ENCODE results near the gene GRPR. TPM values are rescaled to one million over a fixed set of nuclear protein-coding genes. Genes with fewer than 3 reads are reported as not detected.
"Not testable (repeated sequence)": the region's sequence is repeated elsewhere in the genome, so short reads cannot be mapped to it uniquely, and the experiment has no call there.

GRPR gene
- polyA plus RNA-seq, 1 donor: 0.34 TPM

DNA sequence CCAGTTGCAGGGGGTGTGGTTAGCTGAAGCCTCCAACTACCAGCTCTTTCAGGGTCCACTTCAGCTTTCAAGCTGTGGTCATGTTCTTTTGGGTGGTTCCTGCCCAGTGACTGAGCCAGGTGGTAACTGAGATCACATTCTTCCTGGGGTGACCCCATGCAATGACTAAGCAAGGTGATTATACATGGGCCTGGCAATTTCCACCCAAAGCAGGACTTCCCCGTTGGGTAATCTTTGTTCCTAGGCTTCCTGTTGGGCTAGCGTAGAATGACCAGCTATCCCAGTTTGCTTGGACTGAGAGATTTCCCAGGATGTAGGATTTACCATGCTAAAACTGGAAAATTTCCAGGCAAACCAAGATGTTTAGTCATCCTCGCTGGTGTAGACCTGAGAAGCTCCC lies 25.5 kb downstream of the GRPR start:
- Histone ChIP-seq H3K27me3 (ENCODE audit: control insufficient read depth, insufficient read depth, low read length) (no peaks in the 10 kb centered on the region), H3K4me3 (ENCODE audit: low read length) (no peak overlapping the region), H3K36me3 (ENCODE audit: control insufficient read depth, insufficient read depth, low read length) (no peaks in the 10 kb centered on the region), H3K27ac (ENCODE audit: low read length) (no peak overlapping the region), H3K4me1 (ENCODE audit: control insufficient read depth, insufficient read depth, low read length) (no peaks in the 10 kb centered on the region), H3K9me3 (ENCODE audit: control insufficient read depth, low read depth, low read length) (no peaks in the 10 kb centered on the region)
- WGBS (ENCODE audit: insufficient coverage, low lambda C conversion rate): 86% methylated on average over 1 of the region's 3 CpGs
- DNase-seq: no peak

DNA sequence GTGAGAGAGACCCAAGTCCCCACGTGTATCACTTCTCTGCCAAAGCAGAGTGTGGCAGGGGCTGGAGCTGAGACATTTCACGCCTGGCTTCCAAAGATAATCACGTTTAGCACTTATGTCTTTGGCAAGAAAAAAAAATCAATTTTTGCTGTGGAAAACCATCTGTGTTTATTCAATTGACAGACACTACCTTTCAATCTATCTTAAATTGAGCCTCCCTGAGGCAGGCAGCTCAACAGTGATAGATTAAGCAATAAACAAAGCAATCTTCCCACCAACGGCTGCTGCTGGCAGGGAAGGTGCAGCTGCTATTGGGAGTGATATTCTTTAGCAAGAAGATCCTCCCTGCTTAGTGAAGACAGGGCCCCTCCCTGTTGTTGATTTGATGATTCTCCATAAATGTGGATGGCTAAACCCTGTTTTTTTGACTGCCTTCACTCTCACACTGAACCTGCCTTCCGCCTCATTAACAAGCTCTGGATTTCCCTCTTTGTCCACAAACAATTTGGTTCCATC lies 32.3 kb downstream of the GRPR start:
- Histone ChIP-seq H3K4me1 (ENCODE audit: control insufficient read depth, insufficient read depth, low read length) (no peaks in the 10 kb centered on the region), H3K9me3 (ENCODE audit: control insufficient read depth, low read depth, low read length) (no peaks in the 10 kb centered on the region), H3K27me3 (ENCODE audit: control insufficient read depth, insufficient read depth, low read length) (no peaks in the 10 kb centered on the region), H3K4me3 (ENCODE audit: low read length) (no peak overlapping the region), H3K36me3 (ENCODE audit: control insufficient read depth, insufficient read depth, low read length) (no peaks in the 10 kb centered on the region), H3K27ac (ENCODE audit: low read length) (no peak overlapping the region)
- DNase-seq: peak in 1 of 2 donors; percentile 1
- no CpG with 5 or more reads among the region's 5 CpGs for WGBS (ENCODE audit: insufficient coverage, low lambda C conversion rate)

DNA sequence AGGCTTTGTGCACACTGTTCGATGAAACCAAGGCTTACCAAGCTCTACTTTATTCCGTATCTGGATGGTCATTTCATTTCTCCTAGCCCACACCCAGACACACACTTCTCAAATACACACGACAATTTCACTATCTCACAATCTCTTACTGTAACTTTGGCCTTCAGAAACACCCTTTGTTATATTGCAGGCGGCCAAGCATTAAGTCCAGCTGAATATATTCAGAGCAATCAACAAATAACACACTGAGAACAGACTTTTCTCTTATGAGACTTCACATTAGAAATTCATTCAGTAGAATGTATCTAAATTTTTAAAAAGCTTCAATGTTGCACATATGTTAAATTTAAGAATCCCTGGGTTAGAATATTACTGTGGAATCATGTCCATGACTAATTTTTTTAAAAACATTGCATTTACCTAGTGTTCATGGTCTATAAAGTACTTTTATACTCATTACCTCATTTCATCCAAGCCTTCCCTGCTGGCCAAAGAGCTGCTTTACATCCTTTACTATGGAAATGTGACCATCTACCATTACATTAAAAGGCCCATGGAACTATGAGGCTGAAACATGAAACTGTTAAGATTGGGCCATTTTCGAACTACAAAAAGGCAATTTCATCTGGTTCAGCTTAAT lies 33.4 kb downstream of the GRPR start:
- WGBS (ENCODE audit: insufficient coverage, low lambda C conversion rate): no CpG with 5 or more reads among the region's 5 CpGs
- H3K27ac ChIP-seq (ENCODE audit: low read length): no peak overlapping the region
- no peaks in the 10 kb centered on the region for H3K9me3 ChIP-seq (ENCODE audit: control insufficient read depth, low read depth, low read length)
- DNase-seq: no peak
- H3K4me1 ChIP-seq (ENCODE audit: control insufficient read depth, insufficient read depth, low read length): no peaks in the 10 kb centered on the region
- H3K27me3 ChIP-seq (ENCODE audit: control insufficient read depth, insufficient read depth, low read length): no peaks in the 10 kb centered on the region
- no peaks in the 10 kb centered on the region for H3K36me3 ChIP-seq (ENCODE audit: control insufficient read depth, insufficient read depth, low read length)
- no peak overlapping the region for H3K4me3 ChIP-seq (ENCODE audit: low read length)

DNA sequence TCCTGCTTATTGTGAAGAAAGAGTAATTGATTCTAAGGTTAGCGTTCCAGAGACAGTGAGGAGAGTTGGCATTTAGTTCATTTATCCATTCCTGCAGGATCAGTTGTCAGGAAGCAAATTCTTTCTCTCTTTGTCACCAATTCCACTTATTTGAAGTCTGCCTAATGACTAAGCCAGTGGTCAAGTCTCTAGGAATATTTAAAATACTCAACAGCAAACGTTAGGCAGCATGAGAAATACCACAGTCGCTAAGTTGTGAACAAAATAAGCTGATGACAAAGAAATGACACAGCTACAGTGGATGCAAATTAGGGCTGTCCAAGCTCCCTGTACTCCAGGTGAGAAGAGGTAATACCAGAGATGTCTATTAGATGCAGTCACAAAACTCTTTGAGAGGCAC lies 37.4 kb downstream of the GRPR start:
- H3K4me1 ChIP-seq (ENCODE audit: control insufficient read depth, insufficient read depth, low read length): no peaks in the 10 kb centered on the region
- no CpG with 5 or more reads among the region's 3 CpGs for WGBS (ENCODE audit: insufficient coverage, low lambda C conversion rate)
- DNase-seq: no peak

DNA sequence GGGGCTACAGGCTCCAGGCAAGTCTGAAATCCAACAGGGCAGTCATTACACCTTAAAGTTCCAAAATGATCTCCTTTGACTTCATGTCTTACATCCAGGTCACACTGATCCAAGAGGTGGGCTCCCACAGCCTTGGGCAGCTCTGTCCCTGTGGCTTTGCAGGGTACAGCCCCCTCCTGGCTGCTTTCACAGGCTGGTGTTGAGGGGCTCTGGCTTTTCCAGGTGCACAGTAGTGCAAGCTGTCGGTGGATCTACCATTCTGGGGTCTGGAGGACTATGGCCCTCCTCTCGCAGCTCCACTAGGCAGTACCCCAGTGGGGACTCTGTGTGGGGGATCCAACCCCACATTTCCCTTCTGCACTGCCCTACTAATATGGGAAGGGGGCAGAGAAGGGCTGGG lies 37.8 kb downstream of the GRPR start:
- not testable (repeated sequence) for H3K27me3 ChIP-seq (ENCODE audit: control insufficient read depth, insufficient read depth, low read length); DNase-seq; H3K4me3 ChIP-seq (ENCODE audit: low read length); H3K4me1 ChIP-seq (ENCODE audit: control insufficient read depth, insufficient read depth, low read length); H3K27ac ChIP-seq (ENCODE audit: low read length); H3K9me3 ChIP-seq (ENCODE audit: control insufficient read depth, low read depth, low read length); H3K36me3 ChIP-seq (ENCODE audit: control insufficient read depth, insufficient read depth, low read length)
- no CpG with 5 or more reads among the region's 2 CpGs for WGBS (ENCODE audit: insufficient coverage, low lambda C conversion rate)

More for the DNA sequence above, 37.4 kb downstream of the GRPR start:
- Histone ChIP-seq H3K27me3 (ENCODE audit: control insufficient read depth, insufficient read depth, low read length) (no peaks in the 10 kb centered on the region), H3K27ac (ENCODE audit: low read length) (no peak overlapping the region), H3K4me3 (ENCODE audit: low read length) (no peak overlapping the region), H3K9me3 (ENCODE audit: control insufficient read depth, low read depth, low read length) (no peaks in the 10 kb centered on the region), H3K36me3 (ENCODE audit: control insufficient read depth, insufficient read depth, low read length) (no peaks in the 10 kb centered on the region)

DNA sequence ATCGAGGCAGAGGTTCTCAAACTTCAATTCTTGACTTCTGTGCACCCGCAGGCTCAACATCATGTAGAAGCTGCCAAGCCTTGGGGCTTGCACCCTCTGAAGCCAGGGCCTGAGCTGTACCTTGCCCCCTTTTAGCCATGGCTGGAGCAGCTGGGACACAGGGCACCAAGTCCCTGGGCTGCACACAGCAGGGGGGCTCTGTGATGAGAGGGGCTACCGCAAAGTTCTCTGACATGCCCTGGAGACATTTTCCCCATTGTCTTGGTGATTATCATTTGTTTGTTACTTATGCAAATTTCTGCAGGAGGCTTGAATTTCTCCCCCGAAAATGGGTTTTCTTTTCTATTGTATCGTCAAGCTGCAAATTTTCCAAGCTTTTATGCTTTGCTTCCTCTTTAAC lies 39.0 kb downstream of the GRPR start:
- no CpG with 5 or more reads among the region's 5 CpGs for whole genome bisulfite sequencing (ENCODE audit: insufficient coverage, low lambda C conversion rate)
- Histone ChIP-seq H3K4me1 (ENCODE audit: control insufficient read depth, insufficient read depth, low read length) (no peaks in the 10 kb centered on the region), H3K4me3 (ENCODE audit: low read length) (no peak overlapping the region), H3K9me3 (ENCODE audit: control insufficient read depth, low read depth, low read length) (no peaks in the 10 kb centered on the region), H3K27me3 (ENCODE audit: control insufficient read depth, insufficient read depth, low read length) (no peaks in the 10 kb centered on the region), H3K36me3 (ENCODE audit: control insufficient read depth, insufficient read depth, low read length) (no peaks in the 10 kb centered on the region), H3K27ac (ENCODE audit: low read length) (no peak overlapping the region)
- no peak for DNase-seq

DNA sequence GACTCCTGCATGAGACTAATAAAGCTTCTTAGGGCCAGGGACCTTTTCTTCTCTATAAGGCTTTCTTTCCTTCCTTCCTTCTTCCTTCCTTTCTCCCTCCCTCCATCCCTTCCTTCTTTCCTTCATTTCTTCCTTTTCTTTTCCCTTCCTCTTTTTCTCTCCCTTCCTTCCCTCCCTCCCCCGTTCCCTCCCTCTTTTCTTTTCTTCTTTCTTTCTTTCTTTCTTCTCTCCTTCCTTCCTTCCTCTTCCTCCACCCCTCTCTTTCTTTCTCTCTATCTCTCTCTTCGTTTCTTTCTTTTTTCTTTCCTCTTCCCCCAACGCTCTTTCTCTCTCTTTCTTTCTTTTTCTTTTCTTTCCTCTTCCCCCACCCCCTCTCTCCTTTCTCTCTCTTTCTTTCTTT lies 41.4 kb downstream of the GRPR start:
- 94% methylated on average over 3 of the region's 3 CpGs for WGBS (ENCODE audit: insufficient coverage, low lambda C conversion rate)
- no peaks in the 10 kb centered on the region for H3K9me3 ChIP-seq (ENCODE audit: control insufficient read depth, low read depth, low read length)
- H3K4me1 ChIP-seq (ENCODE audit: control insufficient read depth, insufficient read depth, low read length): no peaks in the 10 kb centered on the region
- H3K36me3 ChIP-seq (ENCODE audit: control insufficient read depth, insufficient read depth, low read length): no peaks in the 10 kb centered on the region
- H3K27me3 ChIP-seq (ENCODE audit: control insufficient read depth, insufficient read depth, low read length): no peaks in the 10 kb centered on the region
- DNase-seq: no peak
- H3K27ac ChIP-seq (ENCODE audit: low read length): no peak overlapping the region
- H3K4me3 ChIP-seq (ENCODE audit: low read length): no peak overlapping the region

DNA sequence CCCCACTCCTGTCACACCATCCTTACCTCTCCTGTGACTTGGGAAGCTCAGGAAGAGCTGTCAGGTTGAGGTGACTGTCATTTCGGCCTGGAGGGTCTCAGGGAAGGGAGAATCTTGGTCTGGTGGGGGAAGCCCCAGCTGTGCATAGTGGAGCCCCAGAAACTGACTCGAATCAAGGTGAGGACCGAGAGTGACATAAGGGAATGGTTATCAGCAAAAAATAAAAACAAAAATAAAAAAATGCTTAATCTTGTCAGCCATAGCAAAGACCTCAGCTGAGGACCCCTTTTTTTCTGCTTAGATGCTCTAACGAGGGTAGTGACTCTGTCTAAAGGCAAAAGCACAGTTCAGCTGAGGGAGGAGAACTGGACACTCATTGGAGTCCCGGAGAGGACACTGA lies 43.8 kb downstream of the GRPR start, which contains the start of gene MAGEB17:
MAGEB17 (plus strand) TSS at position 301 of the 400 bp plus-strand sequence. CDS start 2,902 bp downstream, outside the sequence.
- H3K4me3 ChIP-seq (ENCODE audit: low read length): no peak within 1 kb of the TSS
- no peak within 1 kb of the TSS for H3K27ac ChIP-seq (ENCODE audit: low read length)
- no CpG with 5 or more reads among the region's 5 CpGs for WGBS (ENCODE audit: insufficient coverage, low lambda C conversion rate)
- DNase-seq: no peak
- H3K27me3 ChIP-seq (ENCODE audit: control insufficient read depth, insufficient read depth, low read length): no peaks in the 10 kb centered on the region
- no peaks in the 10 kb centered on the region for H3K36me3 ChIP-seq (ENCODE audit: control insufficient read depth, insufficient read depth, low read length)
- H3K4me1 ChIP-seq (ENCODE audit: control insufficient read depth, insufficient read depth, low read length): no peaks in the 10 kb centered on the region
- no peaks in the 10 kb centered on the region for H3K9me3 ChIP-seq (ENCODE audit: control insufficient read depth, low read depth, low read length)

DNA sequence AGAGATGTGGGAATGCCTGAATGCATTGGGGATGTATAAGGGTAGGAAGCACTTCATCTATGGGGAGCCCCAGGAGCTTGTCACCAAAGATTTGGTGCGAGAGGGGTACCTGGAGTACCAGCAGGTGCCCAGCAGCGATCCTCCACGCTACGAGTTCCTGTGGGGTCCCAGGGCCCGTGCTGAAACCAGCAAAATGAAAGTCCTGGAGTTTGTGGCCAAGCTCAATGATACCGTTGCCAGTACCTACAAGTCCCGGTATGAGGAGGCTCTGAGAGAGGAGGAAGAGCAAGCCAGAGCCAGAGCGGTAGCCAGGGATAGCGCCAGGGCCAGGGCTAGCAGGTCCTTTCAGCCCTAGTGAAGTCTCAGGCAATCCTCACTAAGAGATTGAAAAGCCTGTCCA lies 47.7 kb downstream of the GRPR start:
- H3K9me3 ChIP-seq (ENCODE audit: control insufficient read depth, low read depth, low read length): no peaks in the 10 kb centered on the region
- H3K36me3 ChIP-seq (ENCODE audit: control insufficient read depth, insufficient read depth, low read length): no peaks in the 10 kb centered on the region
- WGBS (ENCODE audit: insufficient coverage, low lambda C conversion rate): no CpG with 5 or more reads among the region's 9 CpGs
- no peaks in the 10 kb centered on the region for H3K4me1 ChIP-seq (ENCODE audit: control insufficient read depth, insufficient read depth, low read length)
- no peaks in the 10 kb centered on the region for H3K27me3 ChIP-seq (ENCODE audit: control insufficient read depth, insufficient read depth, low read length)
- H3K27ac ChIP-seq (ENCODE audit: low read length): no peak overlapping the region
- no peak for DNase-seq
- no peak overlapping the region for H3K4me3 ChIP-seq (ENCODE audit: low read length)

DNA sequence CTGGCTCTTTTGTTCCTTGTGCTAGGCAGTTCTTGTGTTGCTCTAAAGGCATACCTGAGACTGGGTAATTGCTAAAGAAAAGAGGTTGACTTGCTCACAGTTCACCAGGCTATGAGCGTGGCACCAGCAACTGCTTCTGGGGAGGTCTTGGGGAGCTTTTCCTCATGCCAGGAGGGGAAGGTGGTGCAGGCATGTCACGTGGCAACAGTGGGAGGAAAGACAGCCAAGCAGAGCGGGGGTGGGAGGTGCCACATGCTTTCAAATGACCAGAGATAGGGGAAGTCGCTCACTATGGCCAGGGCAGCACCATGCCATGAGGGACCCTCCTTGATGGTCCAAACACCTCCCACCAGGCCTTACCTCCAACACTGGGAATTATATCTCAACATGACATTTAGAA lies 48.6 kb downstream of the GRPR start:
- no CpG with 5 or more reads among the region's 4 CpGs for WGBS (ENCODE audit: insufficient coverage, low lambda C conversion rate)
- no peaks in the 10 kb centered on the region for H3K9me3 ChIP-seq (ENCODE audit: control insufficient read depth, low read depth, low read length)
- no peak overlapping the region for H3K4me3 ChIP-seq (ENCODE audit: low read length)

DNA sequence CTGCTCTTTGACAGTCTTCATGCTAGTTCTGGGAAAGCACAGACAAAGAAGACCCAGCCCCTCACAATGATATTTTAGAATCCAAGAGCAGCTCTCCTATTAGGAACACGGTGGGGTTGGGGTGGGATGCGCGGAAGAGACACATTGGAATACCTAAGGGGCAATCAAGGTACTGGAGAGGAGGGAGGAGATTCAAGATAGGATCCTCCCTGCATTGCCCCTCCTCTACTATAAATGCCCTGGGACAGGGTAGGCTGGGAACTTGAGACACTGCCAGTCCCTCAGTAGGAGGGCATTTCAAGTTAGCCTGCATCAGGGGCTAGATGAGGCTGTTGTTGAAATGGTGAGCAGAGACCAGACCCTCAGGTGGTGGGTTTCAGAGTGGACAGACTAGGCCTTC lies 49.0 kb downstream of the GRPR start:
- Histone ChIP-seq H3K4me1 (ENCODE audit: control insufficient read depth, insufficient read depth, low read length) (no peaks in the 10 kb centered on the region), H3K4me3 (ENCODE audit: low read length) (no peak overlapping the region), H3K27me3 (ENCODE audit: control insufficient read depth, insufficient read depth, low read length) (no peaks in the 10 kb centered on the region), H3K27ac (ENCODE audit: low read length) (no peak overlapping the region), H3K36me3 (ENCODE audit: control insufficient read depth, insufficient read depth, low read length) (no peaks in the 10 kb centered on the region), H3K9me3 (ENCODE audit: control insufficient read depth, low read depth, low read length) (no peaks in the 10 kb centered on the region)
- no peak for DNase-seq
- no CpG with 5 or more reads among the region's 3 CpGs for WGBS (ENCODE audit: insufficient coverage, low lambda C conversion rate)

More for the DNA sequence above, 48.6 kb downstream of the GRPR start:
- no peak overlapping the region for H3K27ac ChIP-seq (ENCODE audit: low read length)
- H3K4me1 ChIP-seq (ENCODE audit: control insufficient read depth, insufficient read depth, low read length): no peaks in the 10 kb centered on the region
- no peaks in the 10 kb centered on the region for H3K36me3 ChIP-seq (ENCODE audit: control insufficient read depth, insufficient read depth, low read length)
- no peak for DNase-seq
- H3K27me3 ChIP-seq (ENCODE audit: control insufficient read depth, insufficient read depth, low read length): no peaks in the 10 kb centered on the region

All from large intestine (tissue), 3 donors.